ENCODE results near the gene CLUH. TPM values are rescaled to one million over a fixed set of nuclear protein-coding genes. Genes with fewer than 3 reads are reported as not detected.

CLUH gene
- 100 to 1,000 TPM; 162 to 171 TPM for total RNA-seq

- Mint-ChIP-seq H3K36me3 (peaks cover 11% of the 10 kb centered on the region), H3K27ac (peak within 1 kb of the TSS; percentile 91), H3K4me1 (peaks cover 33% of the 10 kb centered on the region), H3K4me3 (peak within 1 kb of the TSS; percentile 95), H3K27me3 (no peaks in the 10 kb centered on the region), H3K9me3 (no peaks in the 10 kb centered on the region)
- DNase-seq, result peak; percentile 99
Observed at GRCh38 chr17:2711608-2712299, at the start of gene CLUH. Gene CLUH (minus strand): TSS chr17:2711764. CDS start chr17:2711661, 103 bp downstream.

- H3K27me3 Mint-ChIP-seq, result peaks cover 80% of the 10 kb centered on the region
- H3K4me1 Mint-ChIP-seq, result no peaks in the 10 kb centered on the region
- no peaks in the 10 kb centered on the region for H3K36me3 Mint-ChIP-seq
- DNase-seq, result no peak
- no peak overlapping the region for H3K4me3 Mint-ChIP-seq
- no peak overlapping the region for H3K27ac Mint-ChIP-seq
- H3K9me3 Mint-ChIP-seq, result no peaks in the 10 kb centered on the region
Observed at GRCh38 chr17:2758870-2759269, 47.3 kb upstream of the CLUH start.

- no peak overlapping the region for H3K27ac Mint-ChIP-seq
- no peak for DNase-seq
- H3K27me3 Mint-ChIP-seq, result peaks cover 85% of the 10 kb centered on the region
- no peaks in the 10 kb centered on the region for H3K4me1 Mint-ChIP-seq
- no peaks in the 10 kb centered on the region for H3K9me3 Mint-ChIP-seq
- H3K36me3 Mint-ChIP-seq, result no peaks in the 10 kb centered on the region
- peak overlapping the region; percentile 42 for H3K4me3 Mint-ChIP-seq
Observed at GRCh38 chr17:2755891-2756724, 44.5 kb upstream of the CLUH start.

- Mint-ChIP-seq H3K27ac (no peak overlapping the region), H3K9me3 (no peaks in the 10 kb centered on the region), H3K4me3 (no peak overlapping the region), H3K27me3 (peaks cover 78% of the 10 kb centered on the region), H3K36me3 (no peaks in the 10 kb centered on the region), H3K4me1 (no peaks in the 10 kb centered on the region)
- no peak for DNase-seq
Observed at GRCh38 chr17:2751491-2751890, 39.9 kb upstream of the CLUH start.

- no peak for DNase-seq
- Mint-ChIP-seq H3K36me3 (peaks cover 1% of the 10 kb centered on the region), H3K27ac (no peak overlapping the region), H3K4me3 (no peak overlapping the region), H3K4me1 (no peaks in the 10 kb centered on the region), H3K9me3 (no peaks in the 10 kb centered on the region), H3K27me3 (peaks cover 74% of the 10 kb centered on the region)
Observed at GRCh38 chr17:2750721-2751120, 39.2 kb upstream of the CLUH start.

- Mint-ChIP-seq H3K27me3 (peaks cover 77% of the 10 kb centered on the region), H3K9me3 (no peaks in the 10 kb centered on the region), H3K4me1 (no peaks in the 10 kb centered on the region), H3K36me3 (peaks cover 1% of the 10 kb centered on the region), H3K27ac (no peak overlapping the region), H3K4me3 (no peak overlapping the region)
- DNase-seq, result peak; percentile 83
Observed at GRCh38 chr17:2749784-2750181, 38.2 kb upstream of the CLUH start.

GRCh38 chr17:2749058-2749783 lies 37.7 kb upstream of the CLUH start, which contains the start of gene CCDC92B:
Gene CCDC92B (minus strand): TSS chr17:2749652. CDS start chr17:2735145, 14,507 bp downstream.
- Mint-ChIP-seq H3K27me3 (peaks cover 76% of the 10 kb centered on the region), H3K36me3 (peaks cover 1% of the 10 kb centered on the region), H3K27ac (no peak within 1 kb of the TSS), H3K4me3 (no peak within 1 kb of the TSS), H3K9me3 (no peaks in the 10 kb centered on the region), H3K4me1 (no peaks in the 10 kb centered on the region)
- no peak for DNase-seq

GRCh38 chr17:2745317-2746037 lies 33.9 kb upstream of the CLUH start:
- Mint-ChIP-seq H3K4me3 (no peak overlapping the region), H3K9me3 (no peaks in the 10 kb centered on the region)
- no peak for DNase-seq

GRCh38 chr17:2737693-2738092 lies 26.1 kb upstream of the CLUH start:
- Mint-ChIP-seq H3K27me3 (peaks cover 10% of the 10 kb centered on the region), H3K9me3 (no peaks in the 10 kb centered on the region), H3K4me1 (no peaks in the 10 kb centered on the region), H3K4me3 (no peak overlapping the region), H3K36me3 (no peaks in the 10 kb centered on the region), H3K27ac (no peak overlapping the region)
- no peak for DNase-seq

More at GRCh38 chr17:2745317-2746037, 33.9 kb upstream of the CLUH start:
- Mint-ChIP-seq H3K4me1 (no peaks in the 10 kb centered on the region), H3K27ac (no peak overlapping the region), H3K36me3 (peaks cover 1% of the 10 kb centered on the region), H3K27me3 (peaks cover 51% of the 10 kb centered on the region)

- Mint-ChIP-seq H3K36me3 (no peaks in the 10 kb centered on the region), H3K9me3 (no peaks in the 10 kb centered on the region), H3K4me3 (no peak overlapping the region), H3K27ac (no peak overlapping the region), H3K4me1 (no peaks in the 10 kb centered on the region), H3K27me3 (peaks cover 12% of the 10 kb centered on the region)
- no peak for DNase-seq
Observed at GRCh38 chr17:2736956-2737355, 25.4 kb upstream of the CLUH start.

- H3K36me3 Mint-ChIP-seq, result no peaks in the 10 kb centered on the region
- DNase-seq, result no peak
- H3K9me3 Mint-ChIP-seq, result no peaks in the 10 kb centered on the region
- no peak overlapping the region for H3K4me3 Mint-ChIP-seq
- peaks cover 15% of the 10 kb centered on the region for H3K27me3 Mint-ChIP-seq
- no peak overlapping the region for H3K27ac Mint-ChIP-seq
- H3K4me1 Mint-ChIP-seq, result no peaks in the 10 kb centered on the region
Observed at GRCh38 chr17:2735896-2736295, 24.3 kb upstream of the CLUH start.

GRCh38 chr17:2734939-2735338 lies 23.4 kb upstream of the CLUH start:
- no peak for DNase-seq
- H3K9me3 Mint-ChIP-seq, result no peaks in the 10 kb centered on the region
- peaks cover 16% of the 10 kb centered on the region for H3K27me3 Mint-ChIP-seq
- H3K4me3 Mint-ChIP-seq, result no peak overlapping the region
- H3K4me1 Mint-ChIP-seq, result no peaks in the 10 kb centered on the region
- H3K27ac Mint-ChIP-seq, result no peak overlapping the region
- no peaks in the 10 kb centered on the region for H3K36me3 Mint-ChIP-seq

GRCh38 chr17:2731807-2732206 lies 20.2 kb upstream of the CLUH start:
- DNase-seq, result no peak
- no peaks in the 10 kb centered on the region for H3K4me1 Mint-ChIP-seq
- peaks cover 29% of the 10 kb centered on the region for H3K27me3 Mint-ChIP-seq
- no peak overlapping the region for H3K4me3 Mint-ChIP-seq
- no peaks in the 10 kb centered on the region for H3K36me3 Mint-ChIP-seq
- no peaks in the 10 kb centered on the region for H3K9me3 Mint-ChIP-seq
- no peak overlapping the region for H3K27ac Mint-ChIP-seq

GRCh38 chr17:2730764-2731353 lies 19.3 kb upstream of the CLUH start:
- no peaks in the 10 kb centered on the region for H3K9me3 Mint-ChIP-seq
- no peaks in the 10 kb centered on the region for H3K4me1 Mint-ChIP-seq
- H3K4me3 Mint-ChIP-seq, result no peak overlapping the region
- H3K36me3 Mint-ChIP-seq, result no peaks in the 10 kb centered on the region
- DNase-seq, result no peak
- peaks cover 34% of the 10 kb centered on the region for H3K27me3 Mint-ChIP-seq
- H3K27ac Mint-ChIP-seq, result no peak overlapping the region

Measured in activated naive CD8-positive, alpha-beta T cell treated with anti-CD3 and anti-CD28 coated beads for 36 hours (primary cell).